GM12875 (cell line): Measurements from ENCODE around the gene ACYP1.
"Not testable (repeated sequence)": the region's sequence is repeated elsewhere in the genome, so short reads cannot be mapped to it uniquely, and the experiment has no call there.

Source experiments
- H3K4me3 ChIP-seq: one replicate; pipeline ENCODE4 v1.5.1; 2011; ENCODE audit warnings: low read depth, low read length, control low read depth
- CTCF ChIP-seq: IDR thresholded peaks from 2 replicates; pipeline ENCODE4 v1.5.1; 2011; ENCODE audit warnings: low read depth, mild to moderate bottlenecking, control low read depth, inconsistent platforms, low read length, moderate library complexity, borderline replicate concordance; ENCODE audit not compliant: insufficient read depth

The ACYP1 gene

GRCh38 chr14:75069121-75069810, 5.4 kb upstream of the ACYP1 start, which contains the start of gene ZC2HC1C:
Gene ZC2HC1C, plus strand, starts transcription at chr14:75069641. Its CDS starts 933 bp downstream, at chr14:75070574.
- peak within 1 kb of the TSS; percentile 69 for H3K4me3 ChIP-seq
- TF ChIP-seq CTCF: no peak

GRCh38 chr14:75068294-75069120, 4.7 kb upstream of the ACYP1 start:
- no peak for TF ChIP-seq CTCF
- H3K4me3 ChIP-seq: peak overlapping the region; percentile 69

GRCh38 chr14:75067765-75068164, 3.9 kb upstream of the ACYP1 start:
- H3K4me3 ChIP-seq: not testable (repeated sequence)

GRCh38 chr14:75067212-75067611, 3.4 kb upstream of the ACYP1 start:
- H3K4me3 ChIP-seq: no peak overlapping the region
- TF ChIP-seq CTCF: no peak

- no peak overlapping the region for H3K4me3 ChIP-seq
- TF ChIP-seq CTCF: no peak
Observed at GRCh38 chr14:75066691-75067090, 2.9 kb upstream of the ACYP1 start.

GRCh38 chr14:75064205-75064567, 362 bp upstream of the ACYP1 start:
- no peak for TF ChIP-seq CTCF
- peak overlapping the region; percentile 43 for H3K4me3 ChIP-seq

GRCh38 chr14:75063013-75063412, 811 bp downstream of the ACYP1 start:
- H3K4me3 ChIP-seq: peak overlapping the region; percentile 81
- TF ChIP-seq CTCF: no peak
